Measurements from ENCODE around the gene CXADR.

- TF ChIP-seq CTCF (conservative IDR thresholded peaks at IDR 0.05): no peak
- TF ChIP-seq EZH2 (IDR thresholded peaks at IDR 0.05; ENCODE audit: low read depth): no peak
Measured at GRCh38 chr21:17598437-17598836, 85.6 kb downstream of the CXADR start.

All from PC-9 (cell line).